Bronchial epithelial cell (primary cell): ENCODE results near the gene FADS3. TPM values are rescaled to one million over a fixed set of nuclear protein-coding genes. Genes with fewer than 3 reads are reported as not detected.

Experiments used
- DNase-seq: peaks from one replicate; pipeline ENCODE4 v3.0.0-alpha.2; 2010; ENCODE audit warnings: low read depth
- FAIRE-seq: peaks from 2 replicates; lab custom pipeline; 2011; peaks lifted over from hg19 to GRCh38; lab: Jason Lieb, UNC
- H3K27me3 ChIP-seq: 2 replicates; pipeline ENCODE4 v1.5.1; 2011; ENCODE audit warnings: low read length; ENCODE audit not compliant: control insufficient read depth, insufficient read depth
- H3K36me3 ChIP-seq: 2 replicates; pipeline ENCODE4 v1.5.1; 2011; ENCODE audit warnings: low read length; ENCODE audit not compliant: control insufficient read depth, insufficient read depth
- H3K4me3 ChIP-seq: 2 replicates; pipeline ENCODE4 v1.5.1; 2011; ENCODE audit warnings: mild to moderate bottlenecking, low read depth, low read length, control low read depth
- CTCF ChIP-seq: IDR thresholded peaks from 2 replicates; pipeline ENCODE4 v1.5.1; 2011; ENCODE audit warnings: mild to moderate bottlenecking, moderate library complexity, low read length, control low read depth, inconsistent platforms; ENCODE audit not compliant: insufficient read depth, severe bottlenecking
- total RNA-seq: library from RNA; depleted of rRNA; stranded (reverse); fragments of >200 nt; gene quantifications from 2 replicates; pipeline ENCODE4 v1.2.1, GENCODE V29; 2014

The FADS3 gene
- total RNA-seq, 1 donor from 2014 or later: 31.9 TPM

DNA sequence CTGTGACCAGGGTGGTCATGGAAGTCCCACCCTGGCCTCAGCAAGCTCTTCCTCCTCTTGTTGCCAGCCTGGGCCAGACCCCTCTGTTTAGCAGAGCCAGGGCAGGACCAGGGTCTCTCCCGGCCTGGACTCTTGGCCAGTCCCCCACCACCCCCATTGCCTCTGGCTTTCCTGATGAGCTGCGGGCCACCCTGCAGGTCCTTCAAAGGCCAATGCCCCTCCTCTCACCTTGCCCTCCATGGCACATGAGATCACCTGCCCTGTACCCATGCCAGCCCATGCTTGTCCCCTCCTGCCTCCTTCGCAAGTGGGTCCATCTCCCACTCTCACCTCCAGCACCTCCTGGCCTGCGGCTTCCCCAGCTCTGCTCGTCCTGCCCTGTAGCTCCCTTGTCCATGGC lies 52.8 kb downstream of the FADS3 start:
- no peak for DNase-seq
- no peak for TF ChIP-seq CTCF
- Histone ChIP-seq H3K36me3 (peaks cover 25% of the 10 kb centered on the region), H3K27me3 (no peaks in the 10 kb centered on the region), H3K4me3 (no peak overlapping the region)
- FAIRE-seq: no peak

- DNase-seq (no peak), FAIRE-seq (no peak)
- no peak overlapping the region for H3K4me3 ChIP-seq
- H3K27me3 ChIP-seq: no peaks in the 10 kb centered on the region
- no peak for TF ChIP-seq CTCF
- peaks cover 26% of the 10 kb centered on the region for H3K36me3 ChIP-seq
These were observed 53.8 kb downstream of the FADS3 start for GRCh38 chr11:61837411-61838005.

DNA sequence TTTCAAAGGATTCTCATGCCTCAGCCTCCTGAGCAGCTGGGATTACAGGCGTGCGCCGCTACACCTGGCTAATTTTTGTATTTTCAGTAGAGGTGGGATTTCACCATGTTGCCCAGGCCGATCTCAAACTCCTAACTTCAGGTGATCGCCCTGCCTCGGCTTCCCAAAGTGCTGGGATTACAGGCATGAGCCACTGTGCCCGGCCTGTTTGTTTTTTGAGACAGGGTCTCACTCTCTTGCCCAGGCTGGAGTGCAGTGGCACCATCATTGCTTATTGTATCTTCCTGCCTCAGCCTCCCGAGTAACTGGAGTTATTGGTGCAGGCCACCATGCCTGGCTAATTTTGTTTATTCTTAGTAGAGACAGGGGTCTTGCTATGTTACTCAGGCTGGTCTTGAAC lies 55.2 kb downstream of the FADS3 start:
- TF ChIP-seq CTCF: no peak
- no peak overlapping the region for H3K4me3 ChIP-seq
- DNase-seq (no peak), FAIRE-seq (no peak)
- H3K27me3 ChIP-seq: no peaks in the 10 kb centered on the region
- H3K36me3 ChIP-seq: peaks cover 24% of the 10 kb centered on the region

- no peak overlapping the region for H3K4me3 ChIP-seq
- DNase-seq (no peak), FAIRE-seq (no peak)
- H3K27me3 ChIP-seq: no peaks in the 10 kb centered on the region
- TF ChIP-seq CTCF: no peak
- peaks cover 14% of the 10 kb centered on the region for H3K36me3 ChIP-seq
These were observed 56.9 kb downstream of the FADS3 start for GRCh38 chr11:61834278-61835048.

- Histone ChIP-seq H3K36me3 (peaks cover 14% of the 10 kb centered on the region), H3K27me3 (no peaks in the 10 kb centered on the region), H3K4me3 (no peak overlapping the region)
- DNase-seq (no peak), FAIRE-seq (no peak)
- TF ChIP-seq CTCF: no peak
These were observed 57.4 kb downstream of the FADS3 start for GRCh38 chr11:61833926-61834277.

- H3K36me3 ChIP-seq: peaks cover 10% of the 10 kb centered on the region
- H3K27me3 ChIP-seq: no peaks in the 10 kb centered on the region
- no peak for FAIRE-seq
- DNase-seq: no peak
- no peak for TF ChIP-seq CTCF
- no peak overlapping the region for H3K4me3 ChIP-seq
These were observed 57.9 kb downstream of the FADS3 start for GRCh38 chr11:61833471-61833870.
